Bladder microvascular endothelial cell (primary cell): ENCODE data around the gene THOC2. TPM values are rescaled to one million over a fixed set of nuclear protein-coding genes. Genes with fewer than 3 reads are reported as not detected.

Experiments used
- total RNA-seq: library from RNA; depleted of rRNA; stranded (reverse); fragments of >200 nt; gene quantifications from 2 replicates; pipeline ENCODE4 v1.2.3, GENCODE V29; 2014

The THOC2 gene
- total RNA-seq, result 38.9 and 84.0 TPM in 2 replicates

GRCh38 chrX:123732670-123733363 lies at the start of gene THOC2:
Gene THOC2 (minus strand): TSS chrX:123733052. CDS start chrX:123733022, 30 bp downstream.

Other genes starting within 250 kb of the THOC2 start
- 25.1 and 62.3 TPM in 2 replicates for gene XIAP, start 127.0 kb upstream of the THOC2 start, total RNA-seq
- gene STAG2, start 228.7 kb upstream of the THOC2 start, total RNA-seq, result 72.7 and 137 TPM in 2 replicates